ENCODE data around the gene FCER2.

The FCER2 gene

GRCh38 chr19:7685546-7686445 is 16.1 kb downstream of the FCER2 start:
- H3K27me3 ChIP-seq = no peaks in the 10 kb centered on the region
- H3K9me3 ChIP-seq = no peaks in the 10 kb centered on the region
- no peak for TF ChIP-seq CTCF (IDR thresholded peaks at IDR 0.05; ENCODE audit: low read depth, low read length)
- peak; percentile 35 for DNase-seq
- peaks cover 11% of the 10 kb centered on the region for H3K36me3 ChIP-seq
- no peaks in the 10 kb centered on the region for H3K4me1 ChIP-seq
- no peak overlapping the region for H3K4me3 ChIP-seq (ENCODE audit: low read depth, low read length)

- no peaks in the 10 kb centered on the region for H3K9me3 ChIP-seq
- peaks cover 19% of the 10 kb centered on the region for H3K27me3 ChIP-seq
- DNase-seq = no peak
- H3K4me3 ChIP-seq (ENCODE audit: low read depth, low read length) = no peak overlapping the region
- peaks cover 11% of the 10 kb centered on the region for H3K36me3 ChIP-seq
- no peaks in the 10 kb centered on the region for H3K4me1 ChIP-seq
- no peak for TF ChIP-seq CTCF (IDR thresholded peaks at IDR 0.05; ENCODE audit: low read depth, low read length)
These were observed 19.6 kb downstream of the FCER2 start for GRCh38 chr19:7682175-7682855.

GRCh38 chr19:7681340-7682174 is 20.4 kb downstream of the FCER2 start:
- no peaks in the 10 kb centered on the region for H3K4me1 ChIP-seq
- peak; percentile 67 for DNase-seq
- H3K4me3 ChIP-seq (ENCODE audit: low read depth, low read length) = peak overlapping the region; percentile 90
- peaks cover 25% of the 10 kb centered on the region for H3K27me3 ChIP-seq
- peaks cover 11% of the 10 kb centered on the region for H3K36me3 ChIP-seq
- peak; percentile 40 for TF ChIP-seq CTCF (IDR thresholded peaks at IDR 0.05; ENCODE audit: low read depth, low read length)
- H3K9me3 ChIP-seq = no peaks in the 10 kb centered on the region

GRCh38 chr19:7680606-7681339 is 21.2 kb downstream of the FCER2 start, which contains the start of gene TRAPPC5:
TSS of gene TRAPPC5 (plus strand) at chr19:7680833. CDS start at chr19:7682254, 1,421 bp downstream.
- TF ChIP-seq CTCF (IDR thresholded peaks at IDR 0.05; ENCODE audit: low read depth, low read length) = peak; percentile 53
- Histone ChIP-seq H3K27me3 (peaks cover 33% of the 10 kb centered on the region), H3K9me3 (no peaks in the 10 kb centered on the region), H3K4me3 (ENCODE audit: low read depth, low read length) (peak within 1 kb of the TSS; percentile 90), H3K4me1 (no peaks in the 10 kb centered on the region), H3K36me3 (peaks cover 11% of the 10 kb centered on the region)
- peak; percentile 92 for DNase-seq

- H3K36me3 ChIP-seq = peaks cover 11% of the 10 kb centered on the region
- no peaks in the 10 kb centered on the region for H3K9me3 ChIP-seq
- H3K4me3 ChIP-seq (ENCODE audit: low read depth, low read length) = peak overlapping the region; percentile 90
- TF ChIP-seq CTCF (IDR thresholded peaks at IDR 0.05; ENCODE audit: low read depth, low read length) = no peak
- no peaks in the 10 kb centered on the region for H3K4me1 ChIP-seq
- no peak for DNase-seq
- peaks cover 33% of the 10 kb centered on the region for H3K27me3 ChIP-seq
These were observed 21.9 kb downstream of the FCER2 start for GRCh38 chr19:7679771-7680605.

Measured in BE2C (cell line).